Suprapubic skin (tissue), 4 donors: ENCODE data around the gene ADRB1. TPM values are rescaled to one million over a fixed set of nuclear protein-coding genes. Genes with fewer than 3 reads are reported as not detected.

ENCODE experiments used
- DNase-seq, 2 donors: peaks; one replicate each; pipeline ENCODE4 v3.0.0-alpha.2; 2019; ENCODE audit warnings: low spot score in 2 of 2
- H3K27ac ChIP-seq: fragments of 200-600 bp; sonication (generic); one replicate; pipeline ENCODE4 v1.5.1; 2019
- H3K27me3 ChIP-seq: fragments of 200-600 bp; sonication (generic); one replicate; pipeline ENCODE4 v1.5.1; 2019
- H3K36me3 ChIP-seq: fragments of 200-600 bp; sonication (generic); one replicate; pipeline ENCODE4 v1.5.1; 2019
- H3K4me1 ChIP-seq: fragments of 200-600 bp; sonication (generic); one replicate; pipeline ENCODE4 v1.5.1; 2019
- H3K4me3 ChIP-seq: fragments of 200-600 bp; sonication (generic); one replicate; pipeline ENCODE4 v1.5.1; 2019; ENCODE audit warnings: mild to moderate bottlenecking
- H3K9me3 ChIP-seq: fragments of 200-600 bp; sonication (generic); one replicate; pipeline ENCODE4 v1.5.1; 2019
- EP300 ChIP-seq: sonication (generic); formaldehyde crosslinking; IDR thresholded peaks from one replicate; pipeline ENCODE4 v1.6.1; 2017; ENCODE audit warnings: antibody characterized with exemption
- POLR2A ChIP-seq, 2 donors: fragments of 450-650 bp; IDR thresholded peaks; one replicate each; pipeline ENCODE4 v1.6.1; 2017; ENCODE audit warnings: antibody characterized with exemption in 2 of 2, mild to moderate bottlenecking in 2 of 2, moderate library complexity in 2 of 2
- POLR2AphosphoS5 ChIP-seq, 3 donors: sonication (generic); formaldehyde crosslinking; IDR thresholded peaks; one replicate each; pipeline ENCODE4 v1.6.1; 2017; ENCODE audit warnings: antibody characterized with exemption in 3 of 3
- WGBS: methylation state at CpG from one replicate; pipeline ENCODE4 v1.1.5; 2018; 5-methylcytosine and 5-hydroxymethylcytosine counted together
- total RNA-seq, 4 donors: library from RNA; depleted of rRNA; stranded (reverse); fragments of >200 nt; gene quantifications; one replicate each; pipeline ENCODE4 v1.1.0, GENCODE V29; 2016
- TF ChIP-seq, protein P1 (sequence below), 2 donors: fragments of 200-600 bp in 1 of 2; fragments of 450-650 bp in 1 of 2; sonication (generic) in 1 of 2; IDR thresholded peaks; one replicate each; pipeline ENCODE4 v1.5.1; 2016 to 2019; ENCODE audit warnings: antibody characterized with exemption in 2 of 2, mild to moderate bottlenecking in 1 of 2, moderate library complexity in 1 of 2

The ADRB1 gene
- total RNA-seq, 4 donors from 2014 or later, result 0.56 to 1.4 (median 1.1) TPM

DNA sequence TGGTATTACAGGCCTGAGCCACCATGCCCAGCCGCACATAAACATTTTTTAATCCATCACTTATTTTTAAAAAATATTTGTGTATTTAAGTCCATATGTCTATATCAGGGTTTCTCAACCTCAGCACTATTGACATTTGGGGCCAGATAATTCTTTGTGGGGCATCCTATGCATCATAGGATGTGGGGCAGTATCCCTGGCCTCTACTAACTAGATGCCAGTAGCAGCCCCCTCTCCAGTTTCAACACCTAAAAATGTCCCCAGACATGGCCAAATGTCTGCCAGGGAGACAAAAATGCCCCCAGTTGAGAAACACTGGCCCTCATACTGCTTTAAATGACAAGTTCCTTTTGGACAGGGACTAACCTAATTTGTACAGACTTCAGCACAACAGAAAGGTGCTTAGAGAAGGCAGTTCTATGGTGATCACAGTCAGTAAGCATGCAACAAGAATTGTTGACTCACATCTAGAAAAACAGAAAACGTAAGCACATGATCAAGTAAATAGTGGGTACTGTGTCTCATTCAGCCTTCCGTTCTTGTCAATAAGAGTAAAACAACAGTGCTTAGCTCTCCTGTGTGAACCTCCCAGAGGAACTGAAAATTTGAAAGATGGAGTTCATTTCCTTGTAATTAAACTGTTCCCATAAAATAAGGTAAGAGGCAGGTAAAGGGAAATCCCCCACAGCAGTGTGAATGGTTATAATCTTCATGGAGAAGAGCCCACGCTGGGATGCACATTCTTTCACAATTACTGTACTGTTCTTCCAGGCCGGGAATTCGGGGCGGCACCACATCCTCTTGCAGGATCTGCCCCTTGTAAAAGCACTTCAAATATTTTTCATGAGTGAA lies 17.3 kb upstream of the ADRB1 start:
- H3K27ac ChIP-seq, result peak overlapping the region; percentile 52
- no peaks in the 10 kb centered on the region for H3K9me3 ChIP-seq
- H3K4me3 ChIP-seq, result no peak overlapping the region
- H3K4me1 ChIP-seq, result peaks cover 44% of the 10 kb centered on the region
- no peak for DNase-seq
- TF ChIP-seq POLR2A (IDR thresholded peaks at IDR 0.05), result no peak
- no peak for TF ChIP-seq POLR2AphosphoS5 (IDR thresholded peaks at IDR 0.05)
- TF ChIP-seq, protein P1, sequence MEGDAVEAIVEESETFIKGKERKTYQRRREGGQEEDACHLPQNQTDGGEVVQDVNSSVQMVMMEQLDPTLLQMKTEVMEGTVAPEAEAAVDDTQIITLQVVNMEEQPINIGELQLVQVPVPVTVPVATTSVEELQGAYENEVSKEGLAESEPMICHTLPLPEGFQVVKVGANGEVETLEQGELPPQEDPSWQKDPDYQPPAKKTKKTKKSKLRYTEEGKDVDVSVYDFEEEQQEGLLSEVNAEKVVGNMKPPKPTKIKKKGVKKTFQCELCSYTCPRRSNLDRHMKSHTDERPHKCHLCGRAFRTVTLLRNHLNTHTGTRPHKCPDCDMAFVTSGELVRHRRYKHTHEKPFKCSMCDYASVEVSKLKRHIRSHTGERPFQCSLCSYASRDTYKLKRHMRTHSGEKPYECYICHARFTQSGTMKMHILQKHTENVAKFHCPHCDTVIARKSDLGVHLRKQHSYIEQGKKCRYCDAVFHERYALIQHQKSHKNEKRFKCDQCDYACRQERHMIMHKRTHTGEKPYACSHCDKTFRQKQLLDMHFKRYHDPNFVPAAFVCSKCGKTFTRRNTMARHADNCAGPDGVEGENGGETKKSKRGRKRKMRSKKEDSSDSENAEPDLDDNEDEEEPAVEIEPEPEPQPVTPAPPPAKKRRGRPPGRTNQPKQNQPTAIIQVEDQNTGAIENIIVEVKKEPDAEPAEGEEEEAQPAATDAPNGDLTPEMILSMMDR (IDR thresholded peaks at IDR 0.05), result no peak
- no peak for TF ChIP-seq EP300
- H3K27me3 ChIP-seq, result no peaks in the 10 kb centered on the region
- H3K36me3 ChIP-seq, result no peaks in the 10 kb centered on the region
- WGBS, result 82% methylated on average over 7 of the region's 7 CpGs

DNA sequence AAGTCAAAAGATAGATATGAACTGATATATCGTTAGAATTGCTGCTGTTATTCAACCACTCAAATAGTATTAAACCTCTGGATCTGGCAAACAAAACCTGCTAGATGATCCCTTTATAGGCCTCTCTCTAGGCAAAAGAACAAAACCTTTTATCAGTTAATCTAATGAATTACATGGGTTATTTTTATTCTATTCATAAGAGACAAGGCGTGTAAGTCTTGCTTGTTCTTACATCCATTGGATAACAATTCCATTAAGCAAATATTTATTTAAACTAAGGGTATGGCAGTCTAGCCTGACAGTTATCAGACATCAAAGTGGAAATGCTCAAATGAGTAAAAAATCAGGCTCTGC lies 16.6 kb upstream of the ADRB1 start:
- H3K36me3 ChIP-seq, result no peaks in the 10 kb centered on the region
- H3K27me3 ChIP-seq, result no peaks in the 10 kb centered on the region
- H3K9me3 ChIP-seq, result no peaks in the 10 kb centered on the region
- peak overlapping the region; percentile 45 for H3K27ac ChIP-seq
- no peak for DNase-seq
- H3K4me1 ChIP-seq, result peaks cover 39% of the 10 kb centered on the region
- no peak overlapping the region for H3K4me3 ChIP-seq
- TF ChIP-seq EP300, result no peak
- TF ChIP-seq, protein P1 (IDR thresholded peaks at IDR 0.05), result no peak
- no peak for TF ChIP-seq POLR2A (IDR thresholded peaks at IDR 0.05)
- 79% methylated on average over 2 of the region's 2 CpGs for WGBS

DNA sequence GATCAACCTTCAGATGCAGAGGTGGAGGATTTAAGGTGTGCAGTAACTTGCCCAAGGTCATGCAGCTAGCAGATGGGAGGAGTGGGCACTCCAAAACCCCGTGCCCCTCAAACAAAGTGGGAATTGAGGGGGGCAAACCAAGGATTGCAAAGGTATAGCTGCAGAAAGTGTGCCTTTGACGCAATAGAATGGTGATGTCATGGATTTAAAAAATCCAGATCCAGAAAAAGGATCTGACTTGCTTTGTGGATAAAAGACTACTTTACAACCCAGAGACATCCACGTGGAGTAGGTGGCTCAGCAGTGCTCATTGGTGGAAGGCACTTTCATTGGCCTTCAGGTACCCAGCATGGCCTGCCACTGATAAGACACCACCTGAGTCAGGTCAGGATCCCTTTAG lies 15.7 kb upstream of the ADRB1 start:
- no peak for DNase-seq
- Histone ChIP-seq H3K36me3 (no peaks in the 10 kb centered on the region), H3K27ac (no peak overlapping the region), H3K4me3 (no peak overlapping the region), H3K9me3 (no peaks in the 10 kb centered on the region), H3K4me1 (peaks cover 31% of the 10 kb centered on the region), H3K27me3 (no peaks in the 10 kb centered on the region)
- 80% methylated on average over 3 of the region's 3 CpGs for WGBS
- TF ChIP-seq EP300, result no peak
- no peak for TF ChIP-seq POLR2AphosphoS5 (IDR thresholded peaks at IDR 0.05)

DNA sequence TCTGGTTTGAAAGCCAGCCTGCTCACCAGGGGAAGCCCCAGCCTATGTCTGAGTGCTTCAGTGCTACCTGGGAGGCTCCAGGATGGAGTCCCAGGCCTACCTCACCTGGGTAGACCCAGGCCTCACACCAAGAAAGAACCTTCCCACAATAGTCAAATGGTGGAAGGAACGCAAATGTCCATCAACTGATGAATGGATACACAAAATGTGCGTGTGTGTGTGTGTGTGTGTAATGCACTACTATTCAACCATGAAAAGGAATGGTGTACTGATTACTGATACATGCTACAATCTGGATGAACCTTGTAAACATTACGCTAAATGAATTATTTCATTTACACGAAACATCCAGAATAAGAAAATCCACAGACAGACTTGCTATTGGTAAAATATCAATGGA lies 15.2 kb upstream of the ADRB1 start:
- TF ChIP-seq POLR2A (IDR thresholded peaks at IDR 0.05), result no peak
- TF ChIP-seq POLR2AphosphoS5 (IDR thresholded peaks at IDR 0.05), result no peak
- TF ChIP-seq, protein P1 (IDR thresholded peaks at IDR 0.05), result no peak
- TF ChIP-seq EP300, result no peak
- DNase-seq, result no peak
- no peak overlapping the region for H3K4me3 ChIP-seq
- H3K27ac ChIP-seq, result no peak overlapping the region
- no peaks in the 10 kb centered on the region for H3K36me3 ChIP-seq
- peaks cover 31% of the 10 kb centered on the region for H3K4me1 ChIP-seq
- H3K27me3 ChIP-seq, result no peaks in the 10 kb centered on the region
- no peaks in the 10 kb centered on the region for H3K9me3 ChIP-seq
- WGBS, result 91% methylated on average over 4 of the region's 4 CpGs

DNA sequence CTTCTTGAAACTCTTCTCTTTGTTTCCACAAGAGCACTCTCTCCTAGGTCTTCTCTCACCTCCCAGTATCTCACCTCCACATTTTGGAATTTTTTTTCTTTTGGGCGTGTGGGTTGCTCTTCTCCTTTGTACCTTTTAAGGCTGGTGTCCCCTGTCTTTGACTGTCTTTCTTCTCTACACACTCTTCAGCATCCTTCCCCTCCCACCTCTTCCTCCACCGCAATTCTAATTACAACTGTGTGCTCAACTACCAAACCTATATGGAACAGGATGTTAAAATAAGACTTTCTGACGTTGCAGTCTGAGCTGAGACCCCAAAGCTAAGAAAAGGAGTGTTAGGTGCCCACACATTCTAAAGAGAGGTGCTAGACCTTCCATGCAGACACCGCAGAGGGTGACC lies 14.0 kb upstream of the ADRB1 start:
- Histone ChIP-seq H3K27ac (no peak overlapping the region), H3K9me3 (no peaks in the 10 kb centered on the region), H3K4me1 (peaks cover 28% of the 10 kb centered on the region), H3K27me3 (no peaks in the 10 kb centered on the region), H3K4me3 (no peak overlapping the region), H3K36me3 (no peaks in the 10 kb centered on the region)
- 75% methylated on average over 4 of the region's 4 CpGs for WGBS
- no peak for DNase-seq
- TF ChIP-seq EP300 (no peak), POLR2A (IDR thresholded peaks at IDR 0.05) (no peak), POLR2AphosphoS5 (IDR thresholded peaks at IDR 0.05) (no peak)
- TF ChIP-seq, protein P1 (IDR thresholded peaks at IDR 0.05), result no peak
